CD1c-positive myeloid dendritic cell (primary cell): ENCODE measurements around the gene LRRK1.

Experiments
- DNase-seq: peaks from one replicate; pipeline ENCODE4 v3.0.0-alpha.2; 2016; ENCODE audit errors: extremely low spot score

The LRRK1 gene

GRCh38 chr15:100890850-100891249 lies 28.3 kb upstream of the LRRK1 start:
- no peak for DNase-seq

GRCh38 chr15:100891307-100892012 lies 27.7 kb upstream of the LRRK1 start:
- DNase-seq = no peak

GRCh38 chr15:100892013-100892355 lies 27.2 kb upstream of the LRRK1 start:
- no peak for DNase-seq

- no peak for DNase-seq
Observed at GRCh38 chr15:100893261-100893963, 25.7 kb upstream of the LRRK1 start.

- DNase-seq = no peak
Observed at GRCh38 chr15:100893964-100894295, 25.2 kb upstream of the LRRK1 start.

GRCh38 chr15:100895721-100896120 lies 23.4 kb upstream of the LRRK1 start:
- no peak for DNase-seq

GRCh38 chr15:100897221-100898151 lies 21.7 kb upstream of the LRRK1 start:
- no peak for DNase-seq

- no peak for DNase-seq
Observed at GRCh38 chr15:100898152-100898490, 21.0 kb upstream of the LRRK1 start.

- no peak for DNase-seq
Observed at GRCh38 chr15:100898661-100899462, 20.3 kb upstream of the LRRK1 start.

- DNase-seq = no peak
Observed at GRCh38 chr15:100899601-100900000, 19.6 kb upstream of the LRRK1 start.

- no peak for DNase-seq
Observed at GRCh38 chr15:100900136-100900794, 18.9 kb upstream of the LRRK1 start.

GRCh38 chr15:100900795-100901169 lies 18.4 kb upstream of the LRRK1 start:
- no peak for DNase-seq

- no peak for DNase-seq
Observed at GRCh38 chr15:100901296-100901695, 17.9 kb upstream of the LRRK1 start.

GRCh38 chr15:100901702-100902435 lies 17.3 kb upstream of the LRRK1 start:
- DNase-seq = no peak

GRCh38 chr15:100902436-100903167 lies 16.6 kb upstream of the LRRK1 start:
- DNase-seq = peak; percentile 41

- no peak for DNase-seq
Observed at GRCh38 chr15:100903168-100903554, 16.0 kb upstream of the LRRK1 start.

- DNase-seq = no peak
Observed at GRCh38 chr15:100905850-100906249, 13.3 kb upstream of the LRRK1 start.

- DNase-seq = no peak
Observed at GRCh38 chr15:100908466-100908865, 10.7 kb upstream of the LRRK1 start.

- DNase-seq = no peak
Observed at GRCh38 chr15:100909565-100909964, 9.6 kb upstream of the LRRK1 start.
